ENCODE data around the gene SRGAP1. TPM values are rescaled to one million over a fixed set of nuclear protein-coding genes. Genes with fewer than 3 reads are reported as not detected.

The SRGAP1 gene
- total and polyA plus RNA-seq, 2 of the 13 experiments (the other 11 are each of a cell fraction or from before 2014, with no cell fraction given), result 1.6 to 3.4 TPM

- TF ChIP-seq TFDP1 (CRISPR knock-in tag; IDR thresholded peaks at IDR 0.05; ENCODE audit: borderline replicate concordance) (no peak), ZNF326 (CRISPR knock-in tag; IDR thresholded peaks at IDR 0.05; ENCODE audit: borderline replicate concordance) (no peak), ZNF121 (CRISPR knock-in tag; IDR thresholded peaks at IDR 0.05) (no peak), FOXM1 (CRISPR knock-in tag; IDR thresholded peaks at IDR 0.05) (no peak)
Observed at GRCh38 chr12:63841011-63841410, 3.5 kb upstream of the SRGAP1 start (continued).

- H3K4me2 ChIP-seq (ENCODE audit: low read depth, low read length), result no peak overlapping the region
- H3K79me2 ChIP-seq (ENCODE audit: insufficient read depth, low read length), result peaks cover 8% of the 10 kb centered on the region
- ATAC-seq (no peak), FAIRE-seq (no peak), DNase-seq (ENCODE audit: low spot score) (no peak)
- TF ChIP-seq JUNB (CRISPR knock-in tag; IDR thresholded peaks at IDR 0.05; ENCODE audit: borderline replicate concordance) (no peak), HNRNPL (IDR thresholded peaks at IDR 0.05; ENCODE audit: low read depth, low read length) (no peak), RELA (CRISPR knock-in tag; IDR thresholded peaks at IDR 0.05) (no peak), POGK (CRISPR knock-in tag; conservative IDR thresholded peaks at IDR 0.05) (no peak)
- intact Hi-C loops (cut with micrococcal nuclease; ENCODE audit: unreplicated experiment), result loop anchor here (5.0 to 10.0 kb wide), 3 partner anchors 103 to 396 kb away; no protein-coding TSS in a partner anchor
- no peaks in the 10 kb centered on the region for H3K9me3 ChIP-seq (ENCODE audit: low read length)
- no peak overlapping the region for H3K4me3 ChIP-seq (replicated peaks in 1 of 3; ENCODE audit: insufficient read depth in 1 of 3, low read depth in 2 of 3, low read length in 3 of 3)
- no TSS peak for BruUV-seq (replicated peaks)
- ChIA-PET CTCF (ENCODE audit: low intra/inter-chr PET ratio, low total read pairs) (interaction anchor here (3.5 kb wide), 1 partner anchor 415 kb away, joined by 48 read pairs; no protein-coding TSS in a partner anchor), POLR2A (no interaction called here)
- no peak overlapping the region for H2AFZ ChIP-seq (ENCODE audit: low read length)
- no peaks in the 10 kb centered on the region for H4K20me1 ChIP-seq (ENCODE audit: insufficient read depth, low read length)
- H3K27ac ChIP-seq (ENCODE audit: extremely low read length, insufficient read depth, low read length), result no peak overlapping the region
- no peak overlapping the region for H3K9ac ChIP-seq (ENCODE audit: insufficient read depth, low read depth, low read length)
- H3K4me1 ChIP-seq (ENCODE audit: insufficient read depth, low read length), result peaks cover 28% of the 10 kb centered on the region
- H3K36me3 ChIP-seq (replicated peaks in 1 of 2; ENCODE audit: control insufficient read depth in 1 of 2, insufficient read depth in 2 of 2, low read length in 2 of 2), result no peaks in the 10 kb centered on the region
- in situ Hi-C loops (cut with HindIII; ENCODE audit: extremely low pct_ligation_motif_present, low pct_unique_long_range_greater_than_20kb), result loop anchor here (5.0 kb wide), 2 partner anchors 341 to 416 kb away; no protein-coding TSS in a partner anchor
- H3K27me3 ChIP-seq (ENCODE audit: control insufficient read depth in 1 of 2, insufficient read depth in 2 of 2, low read length in 2 of 2), result no peaks in the 10 kb centered on the region; a peak in 1 of 5 replicates
- WGBS (ENCODE audit: low lambda C conversion rate), result 8% methylated on average over 4 of the region's 4 CpGs
Observed at GRCh38 chr12:63841571-63841970, 2.9 kb upstream of the SRGAP1 start.
